Activated naive CD8-positive, alpha-beta T cell treated with anti-CD3 and anti-CD28 coated beads, Interleukin-2, amount 50 U/mL, for 24 hours (primary cell): ENCODE data around the gene HID1.
A peak's percentile ranks its signal among the peaks of the same experiment; 100 is the strongest.

Experiments
- ATAC-seq: fragments of 150-1000 bp; cut with Tn5 transposase; one replicate; pipeline ENCODE4 v1.10.0; 2021
- DNase-seq: peaks from one replicate; pipeline ENCODE4 v3.0.0; 2021
- H3K27ac Mint-ChIP-seq: one replicate; pipeline ENCODE4 v1.8.0; 2021; ENCODE audit warnings: mild to moderate bottlenecking, mixed read lengths
- H3K27me3 Mint-ChIP-seq: one replicate; pipeline ENCODE4 v1.8.0; 2021; ENCODE audit warnings: mixed read lengths
- H3K36me3 Mint-ChIP-seq: one replicate; pipeline ENCODE4 v1.8.0; 2021; ENCODE audit warnings: low read depth, mixed read lengths
- H3K4me1 Mint-ChIP-seq: one replicate; pipeline ENCODE4 v1.8.0; 2021; ENCODE audit warnings: mixed read lengths
- H3K4me3 Mint-ChIP-seq: one replicate; pipeline ENCODE4 v1.8.0; 2021; ENCODE audit warnings: mild to moderate bottlenecking, moderate library complexity, mixed read lengths
- H3K9me3 Mint-ChIP-seq: one replicate; pipeline ENCODE4 v1.8.0; 2021; ENCODE audit warnings: mixed read lengths

The HID1 gene

GRCh38 chr17:74964246-74964761 is 8.3 kb downstream of the HID1 start:
- DNase-seq (no peak), ATAC-seq (no peak)
- Mint-ChIP-seq H3K9me3 (no peaks in the 10 kb centered on the region), H3K36me3 (no peaks in the 10 kb centered on the region), H3K4me1 (peaks cover 5% of the 10 kb centered on the region), H3K27me3 (no peaks in the 10 kb centered on the region), H3K27ac (no peak overlapping the region), H3K4me3 (no peak overlapping the region)

DNA sequence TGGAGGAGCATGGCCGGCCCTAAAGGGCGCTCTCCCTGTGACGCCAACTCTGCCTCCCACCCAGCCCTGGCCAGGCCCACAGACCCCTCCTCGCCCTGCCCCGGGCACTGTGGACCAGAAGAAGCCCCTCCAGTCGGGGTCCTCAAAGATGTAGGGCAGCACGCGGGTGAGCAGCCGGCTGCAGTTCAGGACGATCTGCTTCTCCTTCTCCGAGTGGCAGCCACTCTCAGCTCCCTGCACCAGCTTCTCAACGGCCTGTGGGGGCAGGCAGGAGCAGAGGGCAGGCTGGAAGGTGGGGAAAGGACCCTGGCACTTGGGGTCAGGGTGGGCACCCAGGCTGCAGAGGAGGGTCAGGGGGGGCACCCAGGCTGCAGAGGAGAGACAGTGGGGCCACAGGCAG is 8.9 kb downstream of the HID1 start:
- Mint-ChIP-seq H3K27me3 (no peaks in the 10 kb centered on the region), H3K27ac (no peak overlapping the region)
- ATAC-seq = no peak

DNA sequence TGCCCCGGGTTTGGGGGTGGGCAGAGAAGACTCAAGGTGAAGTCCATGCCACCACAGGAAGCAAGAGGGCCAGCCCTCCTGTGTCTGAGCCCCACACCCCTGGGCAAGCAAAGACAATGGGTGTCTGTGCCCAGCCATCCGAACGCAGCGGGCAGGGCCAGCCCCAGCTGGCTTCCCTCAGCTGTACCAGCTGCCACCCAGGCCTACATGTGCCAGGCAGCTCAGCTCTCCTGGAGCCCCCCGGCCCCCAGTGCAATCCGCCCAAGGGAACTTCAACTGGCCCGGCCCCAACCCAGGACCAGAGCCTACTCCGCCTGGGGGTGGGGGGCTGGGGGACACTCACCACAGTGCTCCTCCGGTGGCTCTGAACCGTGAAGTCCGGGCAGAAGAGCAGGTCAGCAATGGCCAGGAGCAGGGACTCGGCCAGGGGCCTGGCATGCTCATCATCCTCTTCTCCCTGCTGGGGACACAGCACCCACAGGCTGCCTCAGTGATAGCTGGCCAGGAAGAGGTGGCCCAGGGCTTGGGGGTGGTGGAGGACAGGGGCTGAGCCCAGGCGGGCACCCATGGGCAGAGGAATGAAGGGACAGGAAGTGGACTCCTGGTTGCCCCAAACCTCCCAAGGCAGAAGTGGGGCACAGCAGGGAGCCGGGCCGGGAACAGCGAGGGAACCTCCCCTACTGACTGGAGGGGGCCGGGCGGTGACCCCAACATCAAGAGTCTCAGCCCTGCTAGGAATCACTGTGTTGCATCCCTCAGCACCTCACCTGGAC is 9.8 kb downstream of the HID1 start:
- no peak for DNase-seq
- Mint-ChIP-seq H3K27ac (no peak overlapping the region), H3K4me3 (no peak overlapping the region), H3K9me3 (no peaks in the 10 kb centered on the region), H3K27me3 (no peaks in the 10 kb centered on the region), H3K36me3 (no peaks in the 10 kb centered on the region), H3K4me1 (peaks cover 5% of the 10 kb centered on the region)
- no peak for ATAC-seq

More for the DNA sequence above, 8.9 kb downstream of the HID1 start:
- DNase-seq = no peak
- Mint-ChIP-seq H3K9me3 (no peaks in the 10 kb centered on the region), H3K4me1 (peaks cover 5% of the 10 kb centered on the region), H3K36me3 (no peaks in the 10 kb centered on the region), H3K4me3 (no peak overlapping the region)

DNA sequence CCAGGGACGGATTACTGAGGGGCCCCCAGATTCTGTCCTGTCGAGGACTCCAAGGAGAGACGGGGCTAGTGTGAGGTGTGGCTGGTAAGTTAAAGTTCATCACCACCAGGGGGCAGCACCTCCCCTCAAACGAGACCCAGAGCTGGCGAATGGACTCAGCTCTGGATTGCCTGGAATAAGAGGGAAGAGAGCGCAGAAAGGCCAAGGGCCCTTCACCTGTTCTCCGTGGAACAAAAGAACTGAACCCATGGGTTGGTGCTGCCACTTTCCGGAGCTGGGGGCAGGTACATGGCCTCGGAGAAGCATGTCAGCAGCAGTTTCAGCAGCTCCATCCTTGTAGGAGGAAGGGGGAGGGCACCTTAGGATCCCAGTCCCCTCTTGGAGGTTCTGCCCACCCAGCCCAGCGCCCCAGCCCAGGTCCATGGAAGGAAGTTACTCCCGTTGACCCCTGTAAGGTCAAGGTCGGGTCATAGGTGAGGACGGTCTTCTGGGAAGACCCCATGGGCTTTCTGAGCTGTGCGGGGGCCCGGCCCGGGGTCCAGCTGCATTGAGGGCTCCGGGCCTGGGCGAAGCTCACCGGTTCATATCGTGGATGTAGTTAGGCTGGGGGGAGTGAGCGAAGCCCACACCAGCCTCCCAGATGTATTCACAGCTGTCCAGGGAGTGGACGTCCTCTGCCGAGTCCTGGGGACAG is 10.8 kb downstream of the HID1 start:
- Mint-ChIP-seq H3K27me3 (no peaks in the 10 kb centered on the region), H3K27ac (no peak overlapping the region), H3K36me3 (no peaks in the 10 kb centered on the region), H3K4me3 (no peak overlapping the region), H3K4me1 (peaks cover 5% of the 10 kb centered on the region), H3K9me3 (no peaks in the 10 kb centered on the region)
- ATAC-seq (peak; percentile 68), DNase-seq (peak; percentile 90)

DNA sequence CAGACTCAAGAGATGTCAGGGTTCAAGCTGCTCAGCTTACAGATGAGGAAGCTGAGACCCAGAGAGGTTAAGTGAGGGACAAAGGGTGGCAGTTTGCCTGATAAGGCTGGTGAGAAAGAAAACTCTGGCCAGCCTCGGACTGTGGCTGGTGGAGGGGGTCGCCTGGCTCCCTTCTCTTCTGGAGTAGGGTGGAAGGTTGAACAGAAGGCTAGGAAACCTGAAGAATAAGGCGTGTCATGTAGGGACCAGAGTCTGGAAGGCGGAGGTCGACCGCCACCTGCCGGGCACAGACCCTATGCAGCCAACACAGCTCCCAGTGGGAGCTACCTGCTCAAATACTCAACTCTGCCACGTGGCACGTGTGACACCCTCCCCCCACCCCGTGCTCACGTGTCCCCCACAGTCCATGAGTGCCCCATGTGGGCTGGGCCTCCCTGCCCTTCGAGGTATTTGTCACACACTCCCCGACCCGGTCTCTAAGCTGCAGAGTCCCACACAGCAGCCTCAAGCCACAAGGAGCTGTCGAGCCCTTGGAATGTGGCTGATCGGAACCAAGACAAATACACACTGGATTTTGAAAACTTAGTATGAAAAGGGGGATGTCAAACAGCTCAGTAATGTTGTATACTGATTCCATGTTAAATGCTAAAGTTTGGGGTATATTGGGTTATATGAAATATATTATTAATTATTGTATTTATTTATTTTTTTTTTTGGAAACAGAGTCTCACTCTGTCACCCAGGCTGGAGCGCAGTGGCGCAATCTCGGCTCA is 11.8 kb downstream of the HID1 start:
- peaks cover 5% of the 10 kb centered on the region for H3K4me1 Mint-ChIP-seq
- DNase-seq (peak; percentile 59), ATAC-seq (peak; percentile 39)
- no peaks in the 10 kb centered on the region for H3K9me3 Mint-ChIP-seq
- no peaks in the 10 kb centered on the region for H3K27me3 Mint-ChIP-seq
- no peak overlapping the region for H3K4me3 Mint-ChIP-seq
- no peaks in the 10 kb centered on the region for H3K36me3 Mint-ChIP-seq
- H3K27ac Mint-ChIP-seq = peak overlapping the region; percentile 53

GRCh38 chr17:74959826-74960515 is 12.6 kb downstream of the HID1 start:
- Mint-ChIP-seq H3K36me3 (no peaks in the 10 kb centered on the region), H3K4me3 (no peak overlapping the region), H3K27ac (no peak overlapping the region), H3K4me1 (peaks cover 5% of the 10 kb centered on the region), H3K9me3 (no peaks in the 10 kb centered on the region), H3K27me3 (no peaks in the 10 kb centered on the region)
- no peak for DNase-seq
- no peak for ATAC-seq

- peaks cover 5% of the 10 kb centered on the region for H3K4me1 Mint-ChIP-seq
- H3K4me3 Mint-ChIP-seq = no peak overlapping the region
- H3K36me3 Mint-ChIP-seq = no peaks in the 10 kb centered on the region
- ATAC-seq (peak; percentile 57), DNase-seq (peak; percentile 90)
- no peaks in the 10 kb centered on the region for H3K27me3 Mint-ChIP-seq
- no peak overlapping the region for H3K27ac Mint-ChIP-seq
- no peaks in the 10 kb centered on the region for H3K9me3 Mint-ChIP-seq
These were observed 14.4 kb downstream of the HID1 start for GRCh38 chr17:74957935-74958740.

GRCh38 chr17:74956093-74956492 is 16.5 kb downstream of the HID1 start:
- DNase-seq (no peak), ATAC-seq (no peak)
- no peaks in the 10 kb centered on the region for H3K27me3 Mint-ChIP-seq
- H3K36me3 Mint-ChIP-seq = no peaks in the 10 kb centered on the region
- no peaks in the 10 kb centered on the region for H3K9me3 Mint-ChIP-seq
- H3K27ac Mint-ChIP-seq = no peak overlapping the region
- H3K4me3 Mint-ChIP-seq = no peak overlapping the region
- peaks cover 3% of the 10 kb centered on the region for H3K4me1 Mint-ChIP-seq

GRCh38 chr17:74954665-74955421 is 17.7 kb downstream of the HID1 start:
- DNase-seq (no peak), ATAC-seq (no peak)
- H3K27ac Mint-ChIP-seq = no peak overlapping the region
- H3K9me3 Mint-ChIP-seq = no peaks in the 10 kb centered on the region
- no peaks in the 10 kb centered on the region for H3K36me3 Mint-ChIP-seq
- no peak overlapping the region for H3K4me3 Mint-ChIP-seq
- no peaks in the 10 kb centered on the region for H3K4me1 Mint-ChIP-seq
- H3K27me3 Mint-ChIP-seq = no peaks in the 10 kb centered on the region

- Mint-ChIP-seq H3K36me3 (no peaks in the 10 kb centered on the region), H3K27me3 (no peaks in the 10 kb centered on the region), H3K4me1 (no peaks in the 10 kb centered on the region), H3K9me3 (no peaks in the 10 kb centered on the region), H3K27ac (no peak overlapping the region), H3K4me3 (no peak overlapping the region)
- DNase-seq = no peak
- ATAC-seq = no peak
These were observed 18.4 kb downstream of the HID1 start for GRCh38 chr17:74954115-74954514.

DNA sequence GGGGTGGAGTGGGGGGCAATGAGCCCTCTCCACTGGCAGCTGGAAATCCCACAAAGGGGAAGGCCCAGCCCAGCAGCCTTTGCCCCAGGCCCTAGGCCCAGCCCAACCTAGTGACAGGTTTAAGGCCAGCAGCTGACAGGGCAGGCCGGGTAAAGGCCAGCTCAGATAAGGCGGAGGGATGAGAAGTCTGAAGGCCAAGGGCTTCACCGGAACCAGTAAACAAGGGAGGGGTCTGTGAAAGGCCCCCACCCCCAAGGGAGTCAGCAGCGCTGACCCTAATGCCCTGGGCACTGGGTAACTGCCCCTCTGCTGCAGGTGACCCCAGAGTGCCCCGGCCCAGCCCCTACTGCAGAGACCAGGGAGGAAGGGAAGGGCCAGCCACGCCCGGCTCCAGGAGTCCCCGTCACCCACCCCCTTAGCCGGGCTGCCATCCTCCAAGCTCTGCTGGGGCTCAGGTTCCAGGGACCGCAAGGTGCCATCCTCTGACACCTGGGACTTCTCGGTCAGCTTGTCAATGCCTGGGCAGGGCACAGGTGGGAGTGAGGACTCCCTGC is 19.3 kb downstream of the HID1 start:
- H3K27ac Mint-ChIP-seq = no peak overlapping the region
- no peaks in the 10 kb centered on the region for H3K27me3 Mint-ChIP-seq
- ATAC-seq = no peak

DNA sequence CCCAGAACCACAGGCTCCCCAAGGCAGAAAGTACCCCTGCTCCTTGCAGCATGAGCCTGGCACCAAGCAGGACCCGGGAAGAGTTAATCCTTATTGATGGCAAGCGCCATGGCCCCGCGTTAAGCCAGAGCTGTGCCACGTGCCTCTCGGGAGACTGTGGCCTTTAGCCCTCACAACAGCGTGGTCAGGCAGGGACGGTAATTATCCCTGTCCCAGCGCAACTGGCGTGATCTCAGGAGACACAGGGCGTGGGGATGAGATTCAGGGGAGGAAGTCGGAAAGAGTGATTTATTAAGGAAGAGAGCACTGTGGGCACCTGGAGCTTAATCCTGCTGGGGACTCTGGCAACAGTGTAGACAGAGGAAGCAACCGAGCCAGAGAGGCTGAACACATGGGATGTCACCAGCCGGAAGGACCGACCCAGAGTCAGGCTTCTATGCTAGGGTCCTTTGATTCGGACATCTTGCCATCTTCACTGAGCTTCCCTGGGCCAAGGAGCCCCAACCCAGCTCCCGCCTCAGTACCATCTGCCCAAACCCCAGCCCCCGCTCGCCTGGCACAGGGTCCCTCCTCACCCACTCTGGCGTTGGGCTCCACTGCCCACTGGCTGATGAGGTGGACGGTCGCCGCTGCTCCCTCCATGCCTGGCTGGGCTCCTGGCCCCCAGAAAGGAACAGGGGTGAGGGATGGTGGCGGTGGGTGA is 20.0 kb downstream of the HID1 start:
- Mint-ChIP-seq H3K4me3 (no peak overlapping the region), H3K27ac (no peak overlapping the region), H3K27me3 (peaks cover 2% of the 10 kb centered on the region), H3K4me1 (no peaks in the 10 kb centered on the region), H3K9me3 (no peaks in the 10 kb centered on the region), H3K36me3 (no peaks in the 10 kb centered on the region)
- no peak for DNase-seq
- no peak for ATAC-seq

More for the DNA sequence above, 19.3 kb downstream of the HID1 start:
- Mint-ChIP-seq H3K36me3 (no peaks in the 10 kb centered on the region), H3K9me3 (no peaks in the 10 kb centered on the region), H3K4me1 (no peaks in the 10 kb centered on the region), H3K4me3 (no peak overlapping the region)
- no peak for DNase-seq
